HEK293 (cell line): ENCODE data around the gene INKA2.

Experiments
- BCL11A ChIP-seq: fragments of 450-650 bp; formaldehyde crosslinking; IDR thresholded peaks from 2 replicates; pipeline ENCODE4 v1.5.1; 2016; ENCODE audit warnings: low read depth, missing biosample characterization, missing genetic modification characterization
- KLF8 ChIP-seq: fragments of 450-650 bp; formaldehyde crosslinking; IDR thresholded peaks from 2 replicates; pipeline ENCODE4 v1.5.1; 2016; ENCODE audit warnings: missing biosample characterization, missing genetic modification characterization
- SCRT1 ChIP-seq: fragments of 450-650 bp; formaldehyde crosslinking; IDR thresholded peaks from 2 replicates; pipeline ENCODE4 v1.5.1; 2016; ENCODE audit warnings: missing biosample characterization, missing genetic modification characterization, borderline replicate concordance
- SCRT2 ChIP-seq: fragments of 450-650 bp; formaldehyde crosslinking; IDR thresholded peaks from 2 replicates; pipeline ENCODE4 v1.5.1; 2016; ENCODE audit warnings: missing biosample characterization, missing genetic modification characterization
- ZBTB1 ChIP-seq: fragments of 450-650 bp; formaldehyde crosslinking; IDR thresholded peaks from 2 replicates; pipeline ENCODE4 v1.5.1; 2016; ENCODE audit warnings: missing biosample characterization, missing genetic modification characterization
- ZBTB26 ChIP-seq: fragments of 450-650 bp; formaldehyde crosslinking; optimal IDR thresholded peaks from 2 replicates; pipeline ENCODE3; 2016; ENCODE audit warnings: missing biosample characterization, mild to moderate bottlenecking, missing genetic modification characterization
- ZBTB7A ChIP-seq: fragments of 450-650 bp; formaldehyde crosslinking; IDR thresholded peaks from 2 replicates; pipeline ENCODE4 v1.5.1; 2016; ENCODE audit warnings: low read depth, missing biosample characterization, missing genetic modification characterization
- ZNF175 ChIP-seq: fragments of 450-650 bp; formaldehyde crosslinking; IDR thresholded peaks from 2 replicates; pipeline ENCODE4 v1.5.1; 2016; ENCODE audit warnings: missing biosample characterization, missing genetic modification characterization
- ZNF184 ChIP-seq: fragments of 450-650 bp; IDR thresholded peaks from 2 replicates; pipeline ENCODE4 v1.5.1; 2018; ENCODE audit warnings: missing biosample characterization, mild to moderate bottlenecking, missing genetic modification characterization
- ZNF280C ChIP-seq: fragments of 450-650 bp; formaldehyde crosslinking; IDR thresholded peaks from 2 replicates; pipeline ENCODE4 v1.5.1; 2016; ENCODE audit warnings: missing biosample characterization, missing genetic modification characterization
- ZNF280D ChIP-seq: fragments of 450-650 bp; formaldehyde crosslinking; IDR thresholded peaks from 2 replicates; pipeline ENCODE4 v1.5.1; 2016; ENCODE audit warnings: missing biosample characterization, missing genetic modification characterization
- ZNF311 ChIP-seq: fragments of 450-650 bp; formaldehyde crosslinking; IDR thresholded peaks from 2 replicates; pipeline ENCODE4 v1.5.1; 2017; ENCODE audit warnings: missing biosample characterization, missing genetic modification characterization, borderline replicate concordance
- ZNF324 ChIP-seq: fragments of 450-650 bp; formaldehyde crosslinking; IDR thresholded peaks from 2 replicates; pipeline ENCODE4 v1.5.1; 2016; ENCODE audit warnings: missing biosample characterization, missing genetic modification characterization
- ZNF404 ChIP-seq: fragments of 450-650 bp; formaldehyde crosslinking; IDR thresholded peaks from 2 replicates; pipeline ENCODE4 v1.5.1; 2017; ENCODE audit warnings: missing biosample characterization, missing genetic modification characterization
- ZNF449 ChIP-seq: fragments of 450-650 bp; formaldehyde crosslinking; IDR thresholded peaks from 2 replicates; pipeline ENCODE4 v1.5.1; 2017; ENCODE audit warnings: missing biosample characterization, mild to moderate bottlenecking, missing genetic modification characterization, moderate library complexity
- ZNF501 ChIP-seq: fragments of 450-650 bp; formaldehyde crosslinking; IDR thresholded peaks from 2 replicates; pipeline ENCODE4 v1.5.1; 2016; ENCODE audit warnings: missing biosample characterization, missing genetic modification characterization
- ZNF518A ChIP-seq: fragments of 450-650 bp; formaldehyde crosslinking; conservative IDR thresholded peaks from 2 replicates; pipeline ENCODE4 v1.5.1; 2016; ENCODE audit warnings: low read depth, missing biosample characterization, missing genetic modification characterization
- ZNF548 ChIP-seq: fragments of 450-650 bp; formaldehyde crosslinking; IDR thresholded peaks from 2 replicates; pipeline ENCODE4 v1.5.1; 2016; ENCODE audit warnings: missing biosample characterization, missing genetic modification characterization
- ZNF558 ChIP-seq: fragments of 450-650 bp; formaldehyde crosslinking; IDR thresholded peaks from 2 replicates; pipeline ENCODE4 v1.5.1; 2016; ENCODE audit warnings: missing biosample characterization, missing genetic modification characterization
- ZNF561 ChIP-seq: fragments of 450-650 bp; IDR thresholded peaks from 2 replicates; pipeline ENCODE4 v1.5.1; 2018; ENCODE audit warnings: missing biosample characterization, missing genetic modification characterization, borderline replicate concordance
- ZNF596 ChIP-seq: fragments of 450-650 bp; IDR thresholded peaks from 2 replicates; pipeline ENCODE4 v1.5.0; 2018; ENCODE audit warnings: missing biosample characterization, mild to moderate bottlenecking, missing genetic modification characterization, moderate library complexity
- ZNF621 ChIP-seq: fragments of 450-650 bp; formaldehyde crosslinking; IDR thresholded peaks from 2 replicates; pipeline ENCODE4 v1.5.1; 2017; ENCODE audit warnings: missing biosample characterization, missing genetic modification characterization
- ZNF704 ChIP-seq: fragments of 450-650 bp; formaldehyde crosslinking; IDR thresholded peaks from 2 replicates; pipeline ENCODE4 v1.5.1; 2016; ENCODE audit warnings: missing biosample characterization, missing genetic modification characterization
- ZNF76 ChIP-seq: fragments of 450-650 bp; formaldehyde crosslinking; IDR thresholded peaks from 2 replicates; pipeline ENCODE4; 2016; ENCODE audit warnings: low read depth, missing biosample characterization, missing genetic modification characterization, borderline replicate concordance
- ZNF776 ChIP-seq: fragments of 450-650 bp; formaldehyde crosslinking; IDR thresholded peaks from 2 replicates; pipeline ENCODE4 v1.5.0; 2017; ENCODE audit warnings: missing biosample characterization, missing genetic modification characterization, borderline replicate concordance
- ZSCAN23 ChIP-seq: fragments of 450-650 bp; formaldehyde crosslinking; IDR thresholded peaks from 2 replicates; pipeline ENCODE4 v1.5.1; 2016; ENCODE audit warnings: missing biosample characterization, missing genetic modification characterization
- ZSCAN30 ChIP-seq: fragments of 450-650 bp; IDR thresholded peaks from 2 replicates; pipeline ENCODE4 v1.5.1; 2018; ENCODE audit warnings: missing biosample characterization, mild to moderate bottlenecking, missing genetic modification characterization, moderate library complexity

INKA2 gene

GRCh38 chr1:111747282-111747734 lies 8.1 kb upstream of the INKA2 start (continued):
- no peak for TF ChIP-seq ZNF280C (tag by site-specific recombination)
- TF ChIP-seq ZBTB7A (tag by site-specific recombination): no peak
- no peak for TF ChIP-seq ZBTB26 (tag by site-specific recombination)
- TF ChIP-seq ZNF548 (tag by site-specific recombination): no peak
- no peak for TF ChIP-seq ZNF558 (tag by site-specific recombination)
- TF ChIP-seq ZNF518A: no peak
- no peak for TF ChIP-seq ZNF404
- TF ChIP-seq ZNF776: no peak
- TF ChIP-seq KLF8 (tag by site-specific recombination): no peak
- no peak for TF ChIP-seq SCRT1
- no peak for TF ChIP-seq ZNF621 (tag by site-specific recombination)
- TF ChIP-seq ZNF184: no peak
- TF ChIP-seq ZSCAN23: no peak
- no peak for TF ChIP-seq ZNF561 (tag by site-specific recombination)
- TF ChIP-seq ZNF324: peak; percentile 52; the same call in 1 of the 2 replicates
- TF ChIP-seq ZNF311: no peak
- no peak for TF ChIP-seq ZNF704
- no peak for TF ChIP-seq ZNF76
- TF ChIP-seq ZNF596 (tag by site-specific recombination): no peak
- TF ChIP-seq ZNF501 (tag by site-specific recombination): 0 out of 2 replicates have a peak, but pooled peaks have one; percentile 25
- TF ChIP-seq ZNF280D: peak; percentile 84
- TF ChIP-seq BCL11A: no peak
- TF ChIP-seq ZBTB1 (tag by site-specific recombination): no peak
- peak; percentile 83; the same call in 1 of the 2 replicates for TF ChIP-seq ZSCAN30 (tag by site-specific recombination)
- no peak for TF ChIP-seq ZNF449 (tag by site-specific recombination)
- TF ChIP-seq SCRT2 (tag by site-specific recombination): no peak
- TF ChIP-seq ZNF175 (tag by site-specific recombination): no peak
